PC-3 (cell line): Measurements from ENCODE around the gene NSRP1.

ENCODE experiments used
- CTCF ChIP-seq: fragments of 300-600 bp; sonication (generic); conservative IDR thresholded peaks from 2 replicates; pipeline ENCODE4 v1.5.1; 2017; ENCODE audit warnings: antibody characterized with exemption, low read depth, mild to moderate bottlenecking, low read length
- EZH2 ChIP-seq: fragments of 300-600 bp; sonication (generic); IDR thresholded peaks from one replicate; pipeline ENCODE4 v1.6.1; 2017; ENCODE audit warnings: antibody characterized with exemption, mild to moderate bottlenecking, low read length; ENCODE audit not compliant: unreplicated experiment

GRCh38 chr17:30212750-30213149 lies 96.1 kb downstream of the NSRP1 start:
- no peak for TF ChIP-seq EZH2
- no peak for TF ChIP-seq CTCF
